OCI-LY7 (cell line): ENCODE data around the gene PAX2. TPM values are rescaled to one million over a fixed set of nuclear protein-coding genes. Genes with fewer than 3 reads are reported as not detected.

Experiments
- BruUV-seq: library from RNA; stranded (reverse); fragments of 400-500 nt; replicated peaks from 2 replicates; lab custom pipeline; 2021; lab: Mats Ljungman, UMichigan
- CTCF ChIA-PET: fragments of 300-600 bp; sonication (Branson Sonifier 250); formaldehyde crosslinking; loops from one replicate; lab custom pipeline; 2022; ENCODE audit warnings: antibody characterized with exemption; ENCODE audit not compliant: unreplicated experiment; lab: Charles Lee
- POLR2A ChIA-PET: fragments of 300-600 bp; sonication (Branson Sonifier 250); formaldehyde crosslinking; loops from one replicate; lab custom pipeline; 2022; ENCODE audit warnings: antibody characterized with exemption; lab: Charles Lee
- DNase-seq: peaks from one replicate; pipeline ENCODE4 v3.0.0-alpha.2; 2015; ENCODE audit warnings: low spot score
- H2AFZ ChIP-seq: fragments of 200-600 bp; sonication (generic), shearing (Covaris generic); 2 replicates; pipeline ENCODE4 v1.6.1; 2014; ENCODE audit warnings: mild to moderate bottlenecking, antibody characterized with exemption, low read length, moderate library complexity
- H3K27ac ChIP-seq: fragments of 200-600 bp; sonication (generic); 2 replicates; pipeline ENCODE4 v1.5.1; 2014; ENCODE audit warnings: mixed run types, low read depth, mild to moderate bottlenecking, moderate library complexity, low read length, inconsistent platforms; ENCODE audit not compliant: poor library complexity, severe bottlenecking
- H3K36me3 ChIP-seq: fragments of 200-600 bp; sonication (generic); 2 replicates; pipeline ENCODE4 v1.6.1; 2014; ENCODE audit warnings: mild to moderate bottlenecking, antibody characterized with exemption, low read length, moderate library complexity, mixed read lengths; ENCODE audit not compliant: insufficient read depth
- H3K4me1 ChIP-seq: fragments of 200-600 bp; sonication (generic); 2 replicates; pipeline ENCODE4 v1.5.1; 2014; ENCODE audit warnings: mild to moderate bottlenecking, low read length; ENCODE audit not compliant: insufficient read depth, poor library complexity, severe bottlenecking
- H3K4me2 ChIP-seq: fragments of 200-600 bp; sonication (generic); 2 replicates; pipeline ENCODE4 v1.6.1; 2014; ENCODE audit warnings: mild to moderate bottlenecking, low read length
- H3K4me3 ChIP-seq: fragments of 200-600 bp; sonication (generic); 2 replicates; pipeline ENCODE4 v1.5.1; 2014; ENCODE audit warnings: mild to moderate bottlenecking, low read depth, low read length; ENCODE audit not compliant: poor library complexity, severe bottlenecking
- H3K79me2 ChIP-seq: fragments of 200-600 bp; sonication (generic); 2 replicates; pipeline ENCODE4 v1.6.1; 2016; ENCODE audit warnings: low read depth, mild to moderate bottlenecking, low read length, moderate library complexity, mixed read lengths; ENCODE audit not compliant: insufficient read depth
- H3K9me2 ChIP-seq: fragments of 200-600 bp; sonication (generic); 2 replicates; pipeline ENCODE4 v1.6.1; 2016; ENCODE audit warnings: mild to moderate bottlenecking, low read length, mixed read lengths; ENCODE audit not compliant: insufficient read depth
- H3K9me3 ChIP-seq: fragments of 200-600 bp; sonication (generic); 2 replicates; pipeline ENCODE4 v1.6.1; 2014; ENCODE audit warnings: mild to moderate bottlenecking, mixed run types, low read length, mixed read lengths
- H4K20me1 ChIP-seq: fragments of 200-600 bp; sonication (generic); 2 replicates; pipeline ENCODE4 v1.6.1; 2014; ENCODE audit warnings: mild to moderate bottlenecking, antibody characterized with exemption, low read length, moderate library complexity, mixed read lengths; ENCODE audit not compliant: insufficient read depth
- CTCF ChIP-seq: fragments of 200-600 bp; sonication (generic); conservative IDR thresholded peaks from 2 replicates; pipeline ENCODE4 v1.5.1; 2014; ENCODE audit warnings: mild to moderate bottlenecking, antibody characterized with exemption, low read length, moderate library complexity, mixed read lengths
- EZH2phosphoT487 ChIP-seq: fragments of 200-600 bp; sonication (generic); IDR thresholded peaks from 2 replicates; pipeline ENCODE4 v1.6.1; 2018; ENCODE audit warnings: low read depth, borderline replicate concordance, mild to moderate bottlenecking, mixed run types, antibody characterized with exemption, low read length, moderate library complexity, mixed read lengths
- intact Hi-C: fragments of 100-400 bp; cut with micrococcal nuclease; formaldehyde crosslinking; loops from one replicate; pipeline ENCODE4 v1.10.0; 2022; ENCODE audit not compliant: unreplicated experiment
- total RNA-seq, 2 experiments: library from RNA; depleted of rRNA in 1 of 2; stranded (reverse); fragments of >200 nt in 1 of 2; shearing (Covaris generic) in 1 of 2; gene quantifications; 2 replicates each; pipeline ENCODE4 v1.2.3, GENCODE V29; 2014 to 2022

The PAX2 gene
- total RNA-seq, 2 experiments from 2014 or later = not detected

DNA sequence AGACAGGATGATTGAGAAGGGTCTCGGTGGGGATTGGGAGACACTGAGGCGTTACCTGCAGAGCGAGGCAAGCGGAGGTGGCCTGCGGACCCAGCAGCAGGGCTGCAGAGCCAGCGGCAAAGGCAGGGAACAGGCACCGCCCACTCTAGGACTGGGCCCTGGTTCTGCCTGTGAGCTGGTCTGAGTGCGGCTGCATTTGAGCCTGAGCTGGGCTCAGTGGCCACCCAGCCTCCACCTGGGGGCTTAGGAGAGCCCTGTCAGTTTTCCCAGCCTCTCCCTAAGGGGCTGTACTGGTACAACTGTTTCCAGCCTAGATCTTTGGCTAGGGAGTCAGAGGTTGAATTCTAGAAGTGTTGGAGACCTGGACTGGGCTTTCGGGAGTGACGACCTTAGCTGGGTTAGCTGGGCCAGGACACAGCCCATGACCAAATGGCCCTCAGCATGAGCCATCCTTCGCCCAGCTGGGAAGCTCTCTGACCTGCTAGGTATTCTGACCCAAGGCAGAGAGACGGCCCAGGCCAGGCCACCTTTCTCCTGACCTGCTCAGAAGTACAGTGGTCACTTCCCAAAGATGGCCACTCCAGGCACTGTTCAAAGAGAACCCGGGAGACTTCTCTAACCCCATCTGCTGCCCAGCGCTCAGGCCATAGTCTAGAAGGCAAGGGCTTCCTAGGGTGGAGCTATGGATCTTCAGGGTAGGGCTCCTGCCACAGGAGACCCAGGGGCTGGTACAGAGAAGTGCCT is 64.9 kb downstream of the PAX2 start:
- TF ChIP-seq EZH2phosphoT487 (no peak), CTCF (no peak)

GRCh38 chr10:100810835-100811116 is 65.4 kb downstream of the PAX2 start:
- DNase-seq = no peak
- Histone ChIP-seq H3K9me2 (no peaks in the 10 kb centered on the region), H3K79me2 (no peaks in the 10 kb centered on the region), H4K20me1 (no peaks in the 10 kb centered on the region), H2AFZ (no peak overlapping the region), H3K9me3 (no peaks in the 10 kb centered on the region), H3K4me1 (no peaks in the 10 kb centered on the region), H3K27ac (no peak overlapping the region), H3K4me3 (no peak overlapping the region), H3K4me2 (no peak overlapping the region), H3K36me3 (no peaks in the 10 kb centered on the region)
- no peak for TF ChIP-seq EZH2phosphoT487
- no peak for TF ChIP-seq CTCF
- CTCF ChIA-PET = interaction anchor here (0.6 kb wide), 1 partner anchor 379 kb away, joined by 4 read pairs; no protein-coding TSS in a partner anchor
- no TSS peak for BruUV-seq
- POLR2A ChIA-PET = interaction anchor here (0.5 kb wide), 1 partner anchor 14 kb away, joined by 6 read pairs; no protein-coding TSS in a partner anchor
- intact Hi-C loops = no loop called here

More for the DNA sequence above, 64.9 kb downstream of the PAX2 start:
- no peaks in the 10 kb centered on the region for H3K9me2 ChIP-seq
- ChIA-PET CTCF (interaction anchor here (0.6 kb wide), 1 partner anchor 378 kb away, joined by 4 read pairs; no protein-coding TSS in a partner anchor), POLR2A (interaction anchor here (0.5 kb wide), 1 partner anchor 14 kb away, joined by 6 read pairs; no protein-coding TSS in a partner anchor)
- DNase-seq = no peak
- H4K20me1 ChIP-seq = no peaks in the 10 kb centered on the region
- no peaks in the 10 kb centered on the region for H3K4me1 ChIP-seq
- no peak overlapping the region for H3K4me2 ChIP-seq
- no peak overlapping the region for H2AFZ ChIP-seq
- intact Hi-C loops = no loop called here
- no peaks in the 10 kb centered on the region for H3K79me2 ChIP-seq
- no peaks in the 10 kb centered on the region for H3K36me3 ChIP-seq
- no peak overlapping the region for H3K4me3 ChIP-seq
- no peaks in the 10 kb centered on the region for H3K9me3 ChIP-seq
- BruUV-seq = no TSS peak
- no peak overlapping the region for H3K27ac ChIP-seq

DNA sequence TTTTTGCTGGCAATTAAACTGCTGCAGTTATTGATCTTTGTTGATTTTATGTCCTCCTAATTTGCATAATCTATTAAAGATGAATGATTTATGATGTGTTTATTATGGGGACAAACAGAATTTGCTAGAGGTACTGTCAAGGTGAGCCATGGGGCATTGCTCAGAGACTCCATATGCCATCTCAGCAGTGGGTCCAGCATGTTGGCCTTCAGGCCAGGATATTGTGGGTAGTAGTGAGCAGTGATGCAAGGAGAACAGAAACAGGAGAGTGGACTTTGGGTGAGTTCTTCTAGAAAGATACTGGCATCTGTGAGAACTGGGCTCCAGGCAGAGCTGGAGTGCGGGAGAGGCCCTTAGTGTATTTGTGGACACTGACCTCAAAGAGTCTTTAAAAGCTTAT is 65.9 kb downstream of the PAX2 start:
- Histone ChIP-seq H3K27ac (no peak overlapping the region), H3K79me2 (no peaks in the 10 kb centered on the region), H3K4me3 (no peak overlapping the region), H3K9me3 (no peaks in the 10 kb centered on the region), H3K36me3 (no peaks in the 10 kb centered on the region), H3K4me1 (no peaks in the 10 kb centered on the region), H3K9me2 (no peaks in the 10 kb centered on the region), H4K20me1 (no peaks in the 10 kb centered on the region), H3K4me2 (no peak overlapping the region), H2AFZ (no peak overlapping the region)
- no peak for TF ChIP-seq EZH2phosphoT487
- TF ChIP-seq CTCF = no peak
- POLR2A ChIA-PET = interaction anchor here (0.6 kb wide), 1 partner anchor 74 kb away, joined by 3 read pairs; no protein-coding TSS in a partner anchor
- no TSS peak for BruUV-seq
- no peak for DNase-seq
- CTCF ChIA-PET = interaction anchor here (0.6 kb wide), 1 partner anchor 379 kb away, joined by 4 read pairs; no protein-coding TSS in a partner anchor
- intact Hi-C loops = no loop called here
